NT2/D1 (cell line): Measurements from ENCODE around the gene CDH22.

ENCODE experiments used
- DNase-seq: peaks from one replicate; pipeline ENCODE4 v3.0.0-alpha.2; 2011; ENCODE audit warnings: low read depth, low spot score
- H3K27me3 ChIP-seq: 2 replicates; pipeline ENCODE4 v1.6.0; 2011; ENCODE audit warnings: mild to moderate bottlenecking; ENCODE audit not compliant: insufficient read length, insufficient read depth
- H3K36me3 ChIP-seq: 2 replicates; pipeline ENCODE4 v1.6.1; 2011; ENCODE audit warnings: mild to moderate bottlenecking, low read length, mixed read lengths; ENCODE audit not compliant: insufficient read depth, insufficient read length
- H3K4me1 ChIP-seq: 2 replicates; pipeline ENCODE4 v1.5.1; 2011; ENCODE audit not compliant: insufficient read depth, insufficient read length
- H3K4me3 ChIP-seq: 2 replicates; pipeline ENCODE4 v1.5.1; 2011; ENCODE audit warnings: low read depth; ENCODE audit not compliant: insufficient read length
- H3K9ac ChIP-seq: 2 replicates; pipeline ENCODE4 v1.6.0; 2011; ENCODE audit warnings: low read depth; ENCODE audit not compliant: insufficient read length
- H3K9me3 ChIP-seq: 2 replicates; pipeline ENCODE4 v1.5.1; 2011; ENCODE audit warnings: mild to moderate bottlenecking, low read length; ENCODE audit not compliant: insufficient read depth
- SUZ12 ChIP-seq: IDR thresholded peaks from 2 replicates; pipeline ENCODE4 v1.6.1; 2011; ENCODE audit not compliant: insufficient read length, insufficient read depth; ENCODE audit errors: extremely low read depth
- YY1 ChIP-seq: IDR thresholded peaks from 2 replicates; pipeline ENCODE4 v1.6.1; 2011; ENCODE audit not compliant: insufficient read length, insufficient read depth
- ZNF274 ChIP-seq: IDR thresholded peaks from 2 replicates; pipeline ENCODE4 v1.6.1; 2011; ENCODE audit warnings: mild to moderate bottlenecking, low read depth, low read length

Gene CDH22

DNA sequence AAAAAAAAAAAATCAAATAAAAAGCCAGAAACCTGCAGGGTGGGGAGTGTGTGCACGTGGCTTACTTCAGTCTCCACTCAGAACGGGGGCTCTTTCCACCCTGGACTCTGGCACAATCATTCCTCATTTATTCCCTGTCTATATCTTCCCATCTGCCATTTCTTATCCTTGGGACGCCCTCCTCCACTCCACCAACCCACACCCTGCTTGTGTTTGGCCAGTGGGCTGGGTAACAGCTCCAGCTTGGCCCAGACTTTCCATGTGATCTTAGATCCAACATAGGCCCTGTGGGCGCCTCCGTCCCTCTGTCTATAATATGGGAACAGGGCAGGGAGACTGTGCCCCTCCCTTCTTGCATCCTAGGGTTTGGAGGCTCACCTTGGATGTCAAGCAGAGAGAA lies 122.1 kb downstream of the CDH22 start:
- TF ChIP-seq SUZ12, result no peak
- Histone ChIP-seq H3K4me3 (no peak overlapping the region), H3K27me3 (no peaks in the 10 kb centered on the region), H3K9ac (no peak overlapping the region), H3K4me1 (no peaks in the 10 kb centered on the region), H3K9me3 (no peaks in the 10 kb centered on the region), H3K36me3 (no peaks in the 10 kb centered on the region)
- no peak for DNase-seq

DNA sequence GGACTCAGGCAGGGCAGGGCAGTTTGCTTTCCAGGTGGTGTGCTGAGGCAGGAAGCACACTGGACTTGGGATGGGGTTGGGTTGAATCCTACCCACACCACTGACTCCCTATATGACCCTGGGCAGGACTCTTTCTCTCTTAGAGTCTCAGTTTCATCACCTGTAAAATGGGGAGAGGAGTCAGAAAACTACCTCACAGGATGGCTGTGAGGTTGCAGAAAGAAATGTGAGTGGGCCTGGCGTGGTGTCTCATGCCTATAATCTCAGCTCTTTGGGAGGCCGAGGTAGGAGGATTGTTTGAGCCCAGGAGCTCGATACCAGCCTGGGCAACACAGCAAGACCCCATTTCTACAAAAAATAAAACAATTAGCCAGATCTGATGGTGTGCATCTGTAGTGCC lies 122.9 kb downstream of the CDH22 start:
- Histone ChIP-seq H3K9ac (no peak overlapping the region), H3K36me3 (no peaks in the 10 kb centered on the region), H3K9me3 (no peaks in the 10 kb centered on the region), H3K4me3 (no peak overlapping the region), H3K27me3 (no peaks in the 10 kb centered on the region), H3K4me1 (no peaks in the 10 kb centered on the region)
- DNase-seq, result no peak
- TF ChIP-seq SUZ12 (no peak), ZNF274 (no peak)

GRCh38 chr20:46183768-46184167 lies 124.5 kb downstream of the CDH22 start:
- Histone ChIP-seq H3K4me3 (no peak overlapping the region), H3K4me1 (no peaks in the 10 kb centered on the region), H3K9ac (no peak overlapping the region), H3K36me3 (no peaks in the 10 kb centered on the region), H3K9me3 (no peaks in the 10 kb centered on the region), H3K27me3 (no peaks in the 10 kb centered on the region)
- no peak for DNase-seq
- TF ChIP-seq YY1, result no peak
- no peak for TF ChIP-seq SUZ12
- no peak for TF ChIP-seq ZNF274

DNA sequence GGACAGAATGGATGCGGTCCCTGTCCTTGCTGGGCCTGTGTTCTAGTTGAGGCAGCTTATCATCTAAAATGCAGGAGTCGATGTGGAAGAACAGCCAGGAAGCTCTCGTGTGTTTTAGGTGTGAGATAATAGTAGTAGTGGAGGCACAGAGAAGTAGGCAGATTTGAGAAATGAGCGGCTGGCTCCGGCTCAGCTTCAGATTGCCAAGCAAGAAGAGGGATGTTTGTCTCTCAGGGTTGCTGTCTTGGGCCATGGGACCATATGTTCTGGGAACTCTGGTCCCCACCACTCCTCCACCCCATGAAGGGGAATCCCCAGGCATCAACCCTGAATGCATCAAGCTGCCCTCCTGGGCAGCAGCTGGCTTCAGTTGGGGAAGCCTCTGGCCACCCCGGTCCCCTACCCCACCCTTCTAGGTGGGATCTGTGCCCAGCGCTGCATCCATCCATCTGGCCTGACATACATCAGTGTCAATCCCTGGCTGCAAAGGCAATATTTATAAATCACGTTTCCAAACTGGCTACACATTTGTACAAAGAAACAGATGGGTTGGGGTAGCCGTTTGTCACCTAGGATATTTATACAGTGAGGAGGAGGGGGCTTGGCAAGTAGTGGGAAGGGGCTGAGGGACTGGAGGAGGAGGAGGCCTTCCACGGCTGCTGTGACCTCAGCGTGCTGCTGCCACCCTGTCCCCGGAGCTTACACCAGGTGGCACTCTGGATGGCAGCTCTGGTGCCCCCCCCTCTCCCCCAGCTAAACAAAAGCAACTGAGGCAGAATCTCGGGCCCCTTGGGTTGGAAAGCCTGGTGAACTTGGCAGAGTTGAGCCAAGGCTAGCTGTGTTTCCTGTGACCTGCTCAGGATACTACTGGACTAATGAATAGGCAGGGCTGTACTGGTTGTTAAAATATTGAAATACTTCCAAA lies 125.8 kb downstream of the CDH22 start:
- TF ChIP-seq ZNF274, result no peak
- TF ChIP-seq SUZ12, result no peak
- TF ChIP-seq YY1, result no peak
- H3K27me3 ChIP-seq, result peaks cover 5% of the 10 kb centered on the region
- no peak overlapping the region for H3K4me3 ChIP-seq
- no peaks in the 10 kb centered on the region for H3K36me3 ChIP-seq
- no peaks in the 10 kb centered on the region for H3K4me1 ChIP-seq
- no peak overlapping the region for H3K9ac ChIP-seq
- no peaks in the 10 kb centered on the region for H3K9me3 ChIP-seq
- DNase-seq, result no peak

DNA sequence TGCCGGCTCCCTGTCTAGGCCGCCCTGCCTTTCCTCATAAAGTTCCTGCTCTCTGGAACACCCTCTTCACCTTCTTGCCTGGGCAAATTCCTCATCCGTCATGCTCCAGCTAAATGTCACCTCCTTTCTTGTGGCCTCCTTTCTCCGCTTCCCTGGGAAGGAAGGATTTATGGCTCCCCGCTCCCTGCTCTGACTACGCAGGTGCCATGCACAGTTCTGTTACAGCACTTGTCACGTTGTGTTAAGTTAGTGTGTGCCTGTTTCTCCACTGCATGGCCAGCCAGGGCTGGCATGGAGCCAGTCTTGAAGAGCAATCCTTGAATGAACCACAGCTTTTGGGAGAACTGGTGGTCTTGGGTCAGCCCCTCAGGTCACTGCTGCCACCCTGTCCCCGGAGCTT lies 128.4 kb downstream of the CDH22 start:
- TF ChIP-seq YY1 (no peak), ZNF274 (no peak), SUZ12 (no peak)
- no peak for DNase-seq
- peaks cover 24% of the 10 kb centered on the region for H3K27me3 ChIP-seq
- H3K9ac ChIP-seq, result no peak overlapping the region
- H3K4me3 ChIP-seq, result no peak overlapping the region
- no peaks in the 10 kb centered on the region for H3K9me3 ChIP-seq
- H3K4me1 ChIP-seq, result no peaks in the 10 kb centered on the region
- H3K36me3 ChIP-seq, result no peaks in the 10 kb centered on the region

DNA sequence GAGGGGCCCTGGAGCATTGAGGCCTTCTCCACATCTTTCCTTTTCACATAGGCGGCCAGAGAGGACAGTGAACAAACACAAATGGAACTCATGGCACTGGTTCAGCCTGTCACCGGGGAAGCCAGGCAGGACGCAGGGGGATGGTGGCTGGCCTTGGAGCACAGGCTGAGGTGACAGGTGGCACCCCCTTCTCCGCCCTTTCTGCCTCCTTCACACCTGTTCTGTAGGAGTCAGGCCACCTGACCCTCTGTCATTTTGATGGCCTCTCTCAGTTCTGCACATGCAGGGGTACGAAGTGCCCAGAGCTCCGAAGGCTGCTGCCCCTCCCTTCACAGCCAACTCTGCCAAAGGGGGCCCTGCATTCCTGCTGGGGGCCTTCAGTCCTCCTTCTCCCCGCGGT lies 129.4 kb downstream of the CDH22 start:
- peaks cover 31% of the 10 kb centered on the region for H3K27me3 ChIP-seq
- TF ChIP-seq SUZ12 (no peak), YY1 (no peak), ZNF274 (no peak)
- H3K4me1 ChIP-seq, result no peaks in the 10 kb centered on the region
- peak overlapping the region; percentile 11 for H3K9ac ChIP-seq
- no peaks in the 10 kb centered on the region for H3K36me3 ChIP-seq
- H3K9me3 ChIP-seq, result no peaks in the 10 kb centered on the region
- no peak overlapping the region for H3K4me3 ChIP-seq
- DNase-seq, result no peak

DNA sequence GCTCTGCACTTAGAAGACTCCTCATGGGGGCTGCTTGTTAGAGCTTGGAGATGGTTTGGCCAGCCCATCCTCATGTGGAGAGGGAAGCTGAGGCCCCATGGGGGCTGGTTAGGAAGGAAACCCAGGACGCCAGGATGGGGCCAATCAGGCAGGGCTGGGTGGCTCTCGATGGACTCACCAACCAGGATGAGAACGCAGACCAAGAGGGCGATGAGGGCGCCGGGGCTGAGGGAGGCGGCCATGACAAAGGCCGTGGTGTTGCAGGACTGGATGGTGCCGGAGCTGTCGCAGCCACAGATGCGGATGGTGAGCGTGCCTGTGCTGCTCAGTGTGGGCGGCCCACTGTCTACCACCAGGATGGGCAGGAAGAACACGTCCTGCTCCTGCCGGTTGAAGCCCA lies 130.5 kb downstream of the CDH22 start:
- DNase-seq, result no peak
- no peak overlapping the region for H3K9ac ChIP-seq
- no peak overlapping the region for H3K4me3 ChIP-seq
- H3K36me3 ChIP-seq, result no peaks in the 10 kb centered on the region
- no peaks in the 10 kb centered on the region for H3K4me1 ChIP-seq
- peaks cover 42% of the 10 kb centered on the region for H3K27me3 ChIP-seq
- no peak for TF ChIP-seq SUZ12
- no peaks in the 10 kb centered on the region for H3K9me3 ChIP-seq
